ENCODE measurements around the gene RABAC1. TPM values are rescaled to one million over a fixed set of nuclear protein-coding genes. Genes with fewer than 3 reads are reported as not detected.

The RABAC1 gene
- total and polyA plus RNA-seq, 2 of the 8 experiments (the other 6 are each of a cell fraction or from before 2014, with no cell fraction given), result 124 to 439 TPM

GRCh38 chr19:41910240-41910991 lies 48.7 kb downstream of the RABAC1 start:
- Histone ChIP-seq H3K56ac (replicated peaks; ENCODE audit: insufficient read length, low read depth, low read length) (no peak overlapping the region), H3K4me3 (ENCODE audit: extremely low read depth in 1 of 4, insufficient read depth in 2 of 4, low read depth in 3 of 4, low read length in 4 of 4) (no peak overlapping the region), H3K9ac (replicated peaks in 1 of 4; ENCODE audit: extremely low read depth in 1 of 4, low read depth in 3 of 4, low read length in 3 of 4) (no peak overlapping the region; a peak in 1 of 7 replicates), H2BK5ac (ENCODE audit: low read depth, low read length) (peak overlapping the region; percentile 6; the same call in 1 of the 2 replicates), H3K14ac (ENCODE audit: insufficient read length) (no peak overlapping the region), H2AFZ (ENCODE audit: low read length) (no peak overlapping the region), H3K4ac (replicated peaks; ENCODE audit: insufficient read length, low read depth, low read length) (no peak overlapping the region), H2BK20ac (ENCODE audit: low read length) (no peak overlapping the region), H2BK12ac (ENCODE audit: low read depth, low read length) (0 out of 2 replicates have a peak overlapping the region, but pooled peaks have one; percentile 11), H2BK15ac (ENCODE audit: low read length) (peak overlapping the region; percentile 77), H4K5ac (ENCODE audit: insufficient read length, low read depth, low read length) (no peak overlapping the region), H3K79me1 (ENCODE audit: low read depth, low read length) (peaks cover 2% of the 10 kb centered on the region; the same call in 1 of the 2 replicates), H3K79me2 (ENCODE audit: control insufficient read depth in 1 of 2, insufficient read depth in 2 of 2, low read length in 2 of 2) (no peaks in the 10 kb centered on the region), H3K18ac (ENCODE audit: extremely low read depth, low read length) (no peak overlapping the region), H3K27ac (ENCODE audit: low read depth, low read length) (no peak overlapping the region), H2BK120ac (replicated peaks; ENCODE audit: low read depth, low read length) (no peak overlapping the region), H3K4me1 (replicated peaks in 1 of 4; ENCODE audit: control insufficient read depth in 3 of 4, insufficient read depth in 4 of 4, low read length in 3 of 4) (peaks cover 0 to 22% (median 5%) of the 10 kb centered on the region in 4 experiments; a peak in 5 of 7 replicates), H3K4me2 (ENCODE audit: insufficient read depth in 1 of 2, low read depth in 2 of 2, low read length in 2 of 2) (no peak overlapping the region), H4K8ac (ENCODE audit: extremely low read depth, insufficient read depth, low read length) (no peak overlapping the region; the same call in 1 of the 2 replicates), H4K20me1 (replicated peaks in 1 of 2; ENCODE audit: control insufficient read depth in 1 of 2, insufficient read depth in 2 of 2, low read length in 2 of 2) (peaks cover 6 to 25% of the 10 kb centered on the region in 2 experiments), H4K91ac (replicated peaks; ENCODE audit: insufficient read length, low read length) (peak overlapping the region; percentile 83), H3K23me2 (ENCODE audit: low read depth, low read length) (peaks cover 6% of the 10 kb centered on the region; the same call in 1 of the 2 replicates), H2AK5ac (ENCODE audit: low read depth, low read length) (no peak overlapping the region; the same call in 1 of the 2 replicates), H3K27me3 (replicated peaks in 1 of 4; ENCODE audit: control insufficient read depth in 3 of 4, extremely low read depth in 1 of 4, insufficient read depth in 3 of 4, low read length in 3 of 4) (peaks cover 45 to 62% (median 58%) of the 10 kb centered on the region in 4 experiments), H3K36me3 (ENCODE audit: control insufficient read depth in 2 of 4, insufficient read depth in 4 of 4, low read length in 3 of 4) (peaks cover 0 to 4% (median 0%) of the 10 kb centered on the region in 4 experiments; a peak in 3 of 8 replicates), H3K9me3 (ENCODE audit: insufficient read depth in 2 of 2, low read depth in 1 of 2, low read length in 1 of 2) (no peaks in the 10 kb centered on the region), H3K23ac (ENCODE audit: insufficient read length) (peak overlapping the region; percentile 92)
- ChIA-PET CTCF (ENCODE audit: partially characterized antibody) (interaction anchor here (0.7 to 1.7 kb wide), 7 partner anchors 12 to 47 kb away, joined by 3 to 8 read pairs (median 3); no protein-coding TSS in a partner anchor), POLR2A (ENCODE audit: partially characterized antibody) (interaction anchor here (0.8 to 13.1 kb wide), 9 partner anchors 9 to 50 kb away, joined by 3 to 167 read pairs (median 4); no protein-coding TSS in a partner anchor)
- FAIRE-seq (no peak), DNase-seq (ENCODE audit: low read depth in 1 of 2, low spot score in 2 of 2) (no peak)
- 69% methylated on average over 12 of the region's 12 CpGs; no CpG with 5 or more reads in 1 of the 2 experiments for WGBS, 2 experiments (ENCODE audit: extremely low coverage in 1 of 2, insufficient coverage in 1 of 2, insufficient read length in 1 of 2, insufficient replicate concordance in 2 of 2, low coverage in 1 of 2, low lambda C conversion rate in 2 of 2, missing lambda C conversion rate in 1 of 2)
- TF ChIP-seq, protein P1, sequence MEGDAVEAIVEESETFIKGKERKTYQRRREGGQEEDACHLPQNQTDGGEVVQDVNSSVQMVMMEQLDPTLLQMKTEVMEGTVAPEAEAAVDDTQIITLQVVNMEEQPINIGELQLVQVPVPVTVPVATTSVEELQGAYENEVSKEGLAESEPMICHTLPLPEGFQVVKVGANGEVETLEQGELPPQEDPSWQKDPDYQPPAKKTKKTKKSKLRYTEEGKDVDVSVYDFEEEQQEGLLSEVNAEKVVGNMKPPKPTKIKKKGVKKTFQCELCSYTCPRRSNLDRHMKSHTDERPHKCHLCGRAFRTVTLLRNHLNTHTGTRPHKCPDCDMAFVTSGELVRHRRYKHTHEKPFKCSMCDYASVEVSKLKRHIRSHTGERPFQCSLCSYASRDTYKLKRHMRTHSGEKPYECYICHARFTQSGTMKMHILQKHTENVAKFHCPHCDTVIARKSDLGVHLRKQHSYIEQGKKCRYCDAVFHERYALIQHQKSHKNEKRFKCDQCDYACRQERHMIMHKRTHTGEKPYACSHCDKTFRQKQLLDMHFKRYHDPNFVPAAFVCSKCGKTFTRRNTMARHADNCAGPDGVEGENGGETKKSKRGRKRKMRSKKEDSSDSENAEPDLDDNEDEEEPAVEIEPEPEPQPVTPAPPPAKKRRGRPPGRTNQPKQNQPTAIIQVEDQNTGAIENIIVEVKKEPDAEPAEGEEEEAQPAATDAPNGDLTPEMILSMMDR (IDR thresholded peaks at IDR 0.05; ENCODE audit: control extremely low read depth in 1 of 3, insufficient read depth in 1 of 3, low read depth in 1 of 3, low read length in 3 of 3), result no peak
- TF ChIP-seq PHF8 (conservative IDR thresholded peaks at IDR 0.05; ENCODE audit: low read depth, low read length) (no peak), E2F6 (IDR thresholded peaks at IDR 0.05) (no peak), CTBP2 (IDR thresholded peaks at IDR 0.05; ENCODE audit: borderline replicate concordance, insufficient read depth, insufficient read length, low read length) (no peak), SP1 (IDR thresholded peaks at IDR 0.05; ENCODE audit: low read depth, low read length) (no peak), SIN3A (conservative IDR thresholded peaks at IDR 0.05 in 1 of 2, IDR thresholded peaks at IDR 0.05 in 1 of 2; ENCODE audit: low read depth in 1 of 2, low read length in 2 of 2) (no peak), POLR2AphosphoS5 (IDR thresholded peaks at IDR 0.05; ENCODE audit: low read depth, low read length) (0 out of 2 replicates have a peak, but pooled peaks have one; percentile 12)

All from H1 (cell line).